DMS153 (cell line): ENCODE measurements around the gene RBM18.
A peak's percentile ranks its signal among the peaks of the same experiment; 100 is the strongest.

Source experiments
- DNase-seq: peaks from one replicate; lab custom pipeline; 2025; lab: John Stamatoyannopoulos, UW

The RBM18 gene

GRCh38 chr9:122264360-122265148 lies at the start of gene RBM18, which contains the start of gene MRRF:
Gene RBM18 (minus strand): TSS chr9:122264840. CDS start chr9:122261492, 3,348 bp downstream.
Gene MRRF (plus strand): TSS chr9:122264882. CDS start chr9:122270892, 6,010 bp downstream.
- DNase-seq, result peak; percentile 79

- peak; percentile 9 for DNase-seq
These were observed 49.5 kb upstream of the RBM18 start for GRCh38 chr9:122314165-122314564.

- no peak for DNase-seq
These were observed 45.2 kb upstream of the RBM18 start for GRCh38 chr9:122309861-122310260.

- no peak for DNase-seq
These were observed 43.3 kb upstream of the RBM18 start for GRCh38 chr9:122307925-122308324.

GRCh38 chr9:122307061-122307460 lies 42.4 kb upstream of the RBM18 start:
- no peak for DNase-seq

- no peak for DNase-seq
These were observed 37.8 kb upstream of the RBM18 start for GRCh38 chr9:122302237-122303093.

- no peak for DNase-seq
These were observed 32.9 kb upstream of the RBM18 start for GRCh38 chr9:122297512-122297911.

- DNase-seq, result no peak
These were observed 29.9 kb upstream of the RBM18 start for GRCh38 chr9:122294531-122294930.

- no peak for DNase-seq
These were observed 26.8 kb upstream of the RBM18 start for GRCh38 chr9:122291458-122291857.

- no peak for DNase-seq
These were observed 22.6 kb upstream of the RBM18 start for GRCh38 chr9:122287214-122287720.

- no peak for DNase-seq
These were observed 22.1 kb upstream of the RBM18 start for GRCh38 chr9:122286764-122287163.

GRCh38 chr9:122281368-122281767 lies 16.7 kb upstream of the RBM18 start:
- DNase-seq, result no peak

GRCh38 chr9:122277285-122277897 lies 12.8 kb upstream of the RBM18 start:
- DNase-seq, result no peak

GRCh38 chr9:122276096-122276495 lies 11.5 kb upstream of the RBM18 start:
- DNase-seq, result no peak

- DNase-seq, result no peak
These were observed 9.4 kb upstream of the RBM18 start for GRCh38 chr9:122274055-122274454.

- DNase-seq, result no peak
These were observed 3.6 kb upstream of the RBM18 start for GRCh38 chr9:122268041-122268814.

- DNase-seq, result no peak
These were observed 692 bp upstream of the RBM18 start for GRCh38 chr9:122265149-122265915.

GRCh38 chr9:122263699-122264349 lies 816 bp downstream of the RBM18 start:
- no peak for DNase-seq

- no peak for DNase-seq
These were observed 2.6 kb downstream of the RBM18 start for GRCh38 chr9:122262073-122262472.

GRCh38 chr9:122261469-122261881 lies 3.2 kb downstream of the RBM18 start:
- DNase-seq, result peak; percentile 54
